Body of pancreas (tissue), 4 donors: Measurements from ENCODE around the gene SOBP. TPM values are rescaled to one million over a fixed set of nuclear protein-coding genes. Genes with fewer than 3 reads are reported as not detected.

Experiments
- ATAC-seq: fragments of 150-250 bp; one replicate; pipeline ENCODE4 v1.9.1; 2016
- DNase-seq, 4 donors: peaks; one replicate each; pipeline ENCODE4 v3.0.0-alpha.2; 2019
- H3K27ac ChIP-seq, 4 donors: fragments of 200-600 bp; sonication (generic); 1 replicate in 3 of 4; 2 replicates in 1 of 4; pipeline versions ENCODE4 v1.5.1 to v1.6.1; 2016 to 2019; ENCODE audit warnings: mild to moderate bottlenecking in 1 of 4, mixed read lengths in 1 of 4, moderate library complexity in 1 of 4
- H3K27me3 ChIP-seq, 2 donors: fragments of 200-600 bp; sonication (generic); one replicate each; pipeline ENCODE4 v1.6.0; 2016; ENCODE audit warnings: mild to moderate bottlenecking in 1 of 2
- H3K36me3 ChIP-seq, 2 donors: fragments of 200-600 bp; sonication (generic); replicated peaks in 1 of 2; 2 replicates each; pipeline ENCODE4 v1.5.1; 2016; ENCODE audit warnings: low read depth in 2 of 2; ENCODE audit not compliant: insufficient read depth in 1 of 2
- H3K4me1 ChIP-seq: fragments of 200-600 bp; sonication (generic); one replicate; pipeline ENCODE4 v1.6.0; 2016
- H3K4me3 ChIP-seq, 2 donors: fragments of 200-600 bp; sonication (generic); 1 replicate in 1 of 2; 2 replicates in 1 of 2; pipeline ENCODE4 v1.5.1; 2016 to 2019
- H3K9me3 ChIP-seq, 3 donors: fragments of 200-600 bp; sonication (generic); 1 replicate in 2 of 3; 2 replicates in 1 of 3; pipeline ENCODE4 v1.5.1; 2016
- CTCF ChIP-seq, 7 experiments: fragments of 450-650 bp in 4 of 7; fragments of 200-600 bp in 3 of 7; sonication (generic) in 3 of 7; IDR thresholded peaks; one replicate each; pipeline ENCODE4 v1.5.1; 2016 to 2019; ENCODE audit warnings: antibody characterized with exemption in 7 of 7
- POLR2A ChIP-seq, 3 donors: fragments of 450-650 bp; IDR thresholded peaks; one replicate each; pipeline ENCODE4 v1.6.1; 2016; ENCODE audit warnings: antibody characterized with exemption in 3 of 3, mild to moderate bottlenecking in 2 of 3
- WGBS, 2 donors: methylation state at CpG; one replicate each; pipeline ENCODE4 v1.1.5; 2017; 5-methylcytosine and 5-hydroxymethylcytosine counted together
- intact Hi-C: fragments of 100-400 bp; cut with DNase I; formaldehyde crosslinking; loops from one replicate; pipeline ENCODE4 v1.15.1; 2023
- total RNA-seq, 2 donors: library from RNA; depleted of rRNA; stranded (reverse); fragments of >200 nt; gene quantifications; one replicate each; pipeline ENCODE4 v1.1.0, GENCODE V29; 2016

Gene SOBP
- total RNA-seq, 2 donors from 2014 or later: 0.66 to 3.1 TPM

- Histone ChIP-seq H3K4me3 (no peak overlapping the region), H3K27me3 (no peaks in the 10 kb centered on the region), H3K27ac (no peak overlapping the region), H3K36me3 (no peaks in the 10 kb centered on the region), H3K4me1 (no peaks in the 10 kb centered on the region), H3K9me3 (no peaks in the 10 kb centered on the region)
- 74 to 82% methylated on average over 7 of the region's 7 CpGs for WGBS, 2 donors
- TF ChIP-seq POLR2A (IDR thresholded peaks at IDR 0.05) (no peak), CTCF (IDR thresholded peaks at IDR 0.05) (no peak)
- no peak for ATAC-seq
- no peak for DNase-seq
- intact Hi-C loops: loop anchor here (10.0 kb wide), 1 partner anchor 135 kb away; no protein-coding TSS in a partner anchor
Observed at GRCh38 chr6:107709341-107709740, 219.4 kb downstream of the SOBP start.

Other genes starting within 250 kb of the SOBP start
- gene PDSS2, start 30.6 kb upstream of the SOBP start, total RNA-seq: 10 to 100 TPM in 1 of 2 donors, 1 to 10 TPM in 1; 6.2 to 10.9 TPM